ENCODE results near the gene OR51T1. TPM values are rescaled to one million over a fixed set of nuclear protein-coding genes. Genes with fewer than 3 reads are reported as not detected.

The OR51T1 gene
- total RNA-seq, 1 experiment from 2014 or later = not detected

DNA sequence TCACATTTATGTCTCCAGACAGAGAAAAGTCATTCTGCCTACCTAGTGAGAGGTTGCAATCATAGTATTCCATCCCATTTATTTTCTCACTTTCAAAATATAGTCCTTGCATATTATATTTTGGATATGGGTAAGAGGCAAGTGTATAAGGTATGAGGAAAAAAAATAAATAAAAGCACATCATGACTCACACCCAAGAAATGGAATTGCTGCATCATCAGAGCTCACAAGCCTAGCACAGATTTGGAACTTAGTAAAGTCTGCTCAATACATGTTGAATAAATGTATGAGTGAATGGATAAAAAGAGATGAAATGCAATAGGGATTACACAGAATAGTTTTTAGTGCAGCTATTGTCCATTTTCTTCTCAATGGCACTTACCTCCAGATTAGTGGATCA is 44.9 kb downstream of the OR51T1 start:
- no TSS peak for BruUV-seq (replicated peaks)
- no peak for ATAC-seq
- no peaks in the 10 kb centered on the region for H3K36me3 ChIP-seq (ENCODE audit: control insufficient read depth, insufficient read depth, low read length)
- intact Hi-C loops (cut with micrococcal nuclease; ENCODE audit: unreplicated experiment) (no loop called here), in situ Hi-C loops (cut with HindIII; ENCODE audit: low pct_unique_long_range_greater_than_20kb, low sequenced_read_pairs) (no loop called here)
- no peak overlapping the region for H3K4me3 ChIP-seq (ENCODE audit: low read depth in 2 of 2, low read length in 2 of 2)
- no peak overlapping the region for H3K27ac ChIP-seq (ENCODE audit: low read length)
- ChIA-PET CTCF (no interaction called here), POLR2A (no interaction called here)
- no peaks in the 10 kb centered on the region for H3K4me1 ChIP-seq (ENCODE audit: control insufficient read depth, insufficient read depth, low read length)
- 0 out of 2 replicates have a peak, but pooled peaks cover 2% of the 10 kb centered on the region for H3K9me3 ChIP-seq (ENCODE audit: control insufficient read depth, insufficient read depth, low read depth, low read length)
- DNase-seq (ENCODE audit: low read depth, low spot score) = no peak
- no peaks in the 10 kb centered on the region for H3K27me3 ChIP-seq (ENCODE audit: control insufficient read depth, insufficient read depth, low read length)
- TF ChIP-seq, protein P1, sequence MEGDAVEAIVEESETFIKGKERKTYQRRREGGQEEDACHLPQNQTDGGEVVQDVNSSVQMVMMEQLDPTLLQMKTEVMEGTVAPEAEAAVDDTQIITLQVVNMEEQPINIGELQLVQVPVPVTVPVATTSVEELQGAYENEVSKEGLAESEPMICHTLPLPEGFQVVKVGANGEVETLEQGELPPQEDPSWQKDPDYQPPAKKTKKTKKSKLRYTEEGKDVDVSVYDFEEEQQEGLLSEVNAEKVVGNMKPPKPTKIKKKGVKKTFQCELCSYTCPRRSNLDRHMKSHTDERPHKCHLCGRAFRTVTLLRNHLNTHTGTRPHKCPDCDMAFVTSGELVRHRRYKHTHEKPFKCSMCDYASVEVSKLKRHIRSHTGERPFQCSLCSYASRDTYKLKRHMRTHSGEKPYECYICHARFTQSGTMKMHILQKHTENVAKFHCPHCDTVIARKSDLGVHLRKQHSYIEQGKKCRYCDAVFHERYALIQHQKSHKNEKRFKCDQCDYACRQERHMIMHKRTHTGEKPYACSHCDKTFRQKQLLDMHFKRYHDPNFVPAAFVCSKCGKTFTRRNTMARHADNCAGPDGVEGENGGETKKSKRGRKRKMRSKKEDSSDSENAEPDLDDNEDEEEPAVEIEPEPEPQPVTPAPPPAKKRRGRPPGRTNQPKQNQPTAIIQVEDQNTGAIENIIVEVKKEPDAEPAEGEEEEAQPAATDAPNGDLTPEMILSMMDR (IDR thresholded peaks at IDR 0.05) = no peak
- TF ChIP-seq SIN3A (IDR thresholded peaks at IDR 0.05; ENCODE audit: borderline replicate concordance, insufficient read depth, low read depth, low read length) (no peak), TCF7L2 (IDR thresholded peaks at IDR 0.05; ENCODE audit: low read depth, low read length) (no peak), POLR2AphosphoS5 (IDR thresholded peaks at IDR 0.05; ENCODE audit: low read depth, low read length) (no peak)
- TF ChIP-seq, protein P2, sequence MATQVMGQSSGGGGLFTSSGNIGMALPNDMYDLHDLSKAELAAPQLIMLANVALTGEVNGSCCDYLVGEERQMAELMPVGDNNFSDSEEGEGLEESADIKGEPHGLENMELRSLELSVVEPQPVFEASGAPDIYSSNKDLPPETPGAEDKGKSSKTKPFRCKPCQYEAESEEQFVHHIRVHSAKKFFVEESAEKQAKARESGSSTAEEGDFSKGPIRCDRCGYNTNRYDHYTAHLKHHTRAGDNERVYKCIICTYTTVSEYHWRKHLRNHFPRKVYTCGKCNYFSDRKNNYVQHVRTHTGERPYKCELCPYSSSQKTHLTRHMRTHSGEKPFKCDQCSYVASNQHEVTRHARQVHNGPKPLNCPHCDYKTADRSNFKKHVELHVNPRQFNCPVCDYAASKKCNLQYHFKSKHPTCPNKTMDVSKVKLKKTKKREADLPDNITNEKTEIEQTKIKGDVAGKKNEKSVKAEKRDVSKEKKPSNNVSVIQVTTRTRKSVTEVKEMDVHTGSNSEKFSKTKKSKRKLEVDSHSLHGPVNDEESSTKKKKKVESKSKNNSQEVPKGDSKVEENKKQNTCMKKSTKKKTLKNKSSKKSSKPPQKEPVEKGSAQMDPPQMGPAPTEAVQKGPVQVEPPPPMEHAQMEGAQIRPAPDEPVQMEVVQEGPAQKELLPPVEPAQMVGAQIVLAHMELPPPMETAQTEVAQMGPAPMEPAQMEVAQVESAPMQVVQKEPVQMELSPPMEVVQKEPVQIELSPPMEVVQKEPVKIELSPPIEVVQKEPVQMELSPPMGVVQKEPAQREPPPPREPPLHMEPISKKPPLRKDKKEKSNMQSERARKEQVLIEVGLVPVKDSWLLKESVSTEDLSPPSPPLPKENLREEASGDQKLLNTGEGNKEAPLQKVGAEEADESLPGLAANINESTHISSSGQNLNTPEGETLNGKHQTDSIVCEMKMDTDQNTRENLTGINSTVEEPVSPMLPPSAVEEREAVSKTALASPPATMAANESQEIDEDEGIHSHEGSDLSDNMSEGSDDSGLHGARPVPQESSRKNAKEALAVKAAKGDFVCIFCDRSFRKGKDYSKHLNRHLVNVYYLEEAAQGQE (IDR thresholded peaks at IDR 0.05; ENCODE audit: insufficient read depth in 1 of 2, low read depth in 2 of 2, low read length in 1 of 2) = no peak

Other genes starting within 250 kb of the OR51T1 start
- gene OR51D1, start 244.4 kb upstream of the OR51T1 start, total RNA-seq (2021; ENCODE audit: unreplicated experiment) = not detected
- not detected for gene OR51E1, start 237.9 kb upstream of the OR51T1 start, total RNA-seq (2021; ENCODE audit: unreplicated experiment)
- gene OR51E2, start 184.0 kb upstream of the OR51T1 start, total RNA-seq (2021; ENCODE audit: unreplicated experiment) = not detected
- not detected for gene MMP26, start 177.1 kb upstream of the OR51T1 start, total RNA-seq (2021; ENCODE audit: unreplicated experiment)
- not detected for gene OR51F1, start 112.0 kb upstream of the OR51T1 start, total RNA-seq (2021; ENCODE audit: unreplicated experiment)
- gene OR52R1, start 77.5 kb upstream of the OR51T1 start, total RNA-seq (2021; ENCODE audit: unreplicated experiment) = not detected
- gene OR51F2, start 60.6 kb upstream of the OR51T1 start, total RNA-seq (2021; ENCODE audit: unreplicated experiment) = not detected
- gene OR51S1, start 32.7 kb upstream of the OR51T1 start, total RNA-seq (2021; ENCODE audit: unreplicated experiment) = not detected
- not detected for gene OR51A7, start 21.9 kb downstream of the OR51T1 start, total RNA-seq (2021; ENCODE audit: unreplicated experiment)
- not detected for gene OR51G2, start 37.5 kb downstream of the OR51T1 start, total RNA-seq (2021; ENCODE audit: unreplicated experiment)
- gene OR51G1, start 42.4 kb downstream of the OR51T1 start, total RNA-seq (2021; ENCODE audit: unreplicated experiment) = not detected
- not detected for gene OR51A4, start 65.7 kb downstream of the OR51T1 start, total RNA-seq (2021; ENCODE audit: unreplicated experiment)
- gene OR51A2, start 73.8 kb downstream of the OR51T1 start, total RNA-seq (2021; ENCODE audit: unreplicated experiment) = not detected
- gene OR51L1, start 113.0 kb downstream of the OR51T1 start, total RNA-seq (2021; ENCODE audit: unreplicated experiment) = not detected
- gene OR52J3, start 164.6 kb downstream of the OR51T1 start, total RNA-seq (2021; ENCODE audit: unreplicated experiment) = not detected
- gene OR52E2, start 177.7 kb downstream of the OR51T1 start, total RNA-seq (2021; ENCODE audit: unreplicated experiment) = not detected
- gene OR52E1, start 187.7 kb downstream of the OR51T1 start, total RNA-seq (2021; ENCODE audit: unreplicated experiment) = not detected

All from Panc1 (cell line).